Stimulated activated CD8-positive, alpha-beta memory T cell treated with anti-CD3 and anti-CD28 coated beads, Interleukin-15, amount 100 ng/mL, for 1 hour (primary cell): ENCODE measurements around the gene ITPR2.

Source experiments
- DNase-seq: peaks from one replicate; pipeline ENCODE4 v3.0.0-alpha.2; 2020; ENCODE audit warnings: low read depth

The ITPR2 gene

DNA sequence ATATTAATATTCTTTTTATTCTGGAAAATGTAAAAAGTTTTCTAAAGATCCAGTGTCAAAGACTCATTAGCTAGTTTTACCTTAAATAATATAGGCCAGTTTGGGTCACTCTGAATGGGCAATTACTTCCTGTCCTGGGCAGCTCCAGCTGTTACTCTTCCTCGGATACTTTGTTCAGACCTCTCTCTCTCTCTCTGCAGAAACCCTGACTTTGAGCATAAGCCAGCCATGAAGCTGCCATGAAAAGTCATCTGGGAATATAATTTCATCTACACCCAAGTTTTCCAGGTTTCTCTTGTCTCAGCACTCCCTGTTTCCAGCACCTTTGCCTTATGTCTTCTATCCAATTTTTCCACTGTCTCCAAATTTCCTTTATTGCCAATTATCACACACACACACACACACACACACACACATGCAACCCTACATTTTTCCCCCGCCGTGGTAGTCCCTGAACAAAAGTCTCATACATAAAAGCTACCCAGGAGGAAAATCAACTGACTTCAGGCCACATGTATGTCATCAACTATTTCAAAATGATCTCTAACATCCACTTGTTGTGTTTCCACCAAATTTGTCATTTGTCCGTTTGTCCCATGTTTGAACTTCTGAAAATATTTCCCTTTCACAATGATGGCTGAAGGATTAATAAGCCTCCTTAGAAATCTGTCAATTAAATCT lies 319.5 kb downstream of the ITPR2 start:
- no peak for DNase-seq

DNA sequence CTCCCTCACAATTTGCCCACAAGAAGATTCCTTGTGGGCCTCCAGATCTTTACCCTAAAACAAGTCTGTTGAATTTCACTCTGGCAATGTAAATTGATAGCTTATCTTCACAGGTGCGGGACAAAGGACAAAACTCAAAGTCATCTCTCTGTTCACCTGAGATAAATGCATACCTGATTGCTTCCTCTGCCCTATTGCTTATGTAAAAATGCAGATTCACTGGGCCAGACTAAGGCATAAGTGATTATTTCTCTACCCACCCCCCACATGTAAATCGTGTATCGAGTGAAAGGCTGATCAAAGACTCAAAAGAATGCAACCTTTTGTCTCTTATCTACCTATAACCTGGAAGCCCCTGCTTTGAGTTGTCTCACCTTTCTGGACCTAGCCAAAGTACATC lies 320.8 kb downstream of the ITPR2 start:
- no peak for DNase-seq

DNA sequence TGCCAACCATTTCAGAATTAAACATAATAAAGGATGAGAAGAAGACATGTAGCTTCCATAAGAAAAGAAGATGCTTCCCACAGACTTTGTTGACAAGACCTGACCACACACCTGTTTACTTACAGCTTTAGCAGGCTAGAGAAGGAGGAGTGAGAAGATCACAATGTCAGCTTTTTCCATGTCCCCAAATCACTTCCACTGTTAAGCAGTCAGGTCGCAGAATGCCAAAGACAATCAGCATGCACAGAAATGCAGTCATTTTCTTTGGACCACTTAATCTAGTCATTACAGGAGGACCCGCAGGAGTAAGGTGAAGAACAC lies 322.7 kb downstream of the ITPR2 start:
- no peak for DNase-seq

DNA sequence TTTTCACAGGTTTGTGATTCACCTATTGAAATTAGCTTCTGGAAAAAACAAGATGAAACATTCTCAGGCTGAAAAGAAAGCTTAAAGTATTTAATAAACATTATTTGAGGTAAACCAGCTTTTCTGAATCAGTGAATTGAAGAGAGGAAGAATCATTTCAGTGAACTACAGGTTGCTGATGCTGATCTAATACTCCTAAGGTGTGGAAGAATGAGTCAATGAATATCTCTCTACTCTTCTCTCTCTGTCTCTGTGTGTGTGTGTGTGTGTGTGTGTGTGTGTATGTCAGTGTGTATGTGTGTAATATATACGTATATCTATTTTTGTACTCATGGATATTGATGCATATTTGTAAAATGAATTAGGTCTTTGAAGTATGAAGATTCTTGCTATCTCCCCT lies 325.4 kb downstream of the ITPR2 start:
- DNase-seq, result no peak

DNA sequence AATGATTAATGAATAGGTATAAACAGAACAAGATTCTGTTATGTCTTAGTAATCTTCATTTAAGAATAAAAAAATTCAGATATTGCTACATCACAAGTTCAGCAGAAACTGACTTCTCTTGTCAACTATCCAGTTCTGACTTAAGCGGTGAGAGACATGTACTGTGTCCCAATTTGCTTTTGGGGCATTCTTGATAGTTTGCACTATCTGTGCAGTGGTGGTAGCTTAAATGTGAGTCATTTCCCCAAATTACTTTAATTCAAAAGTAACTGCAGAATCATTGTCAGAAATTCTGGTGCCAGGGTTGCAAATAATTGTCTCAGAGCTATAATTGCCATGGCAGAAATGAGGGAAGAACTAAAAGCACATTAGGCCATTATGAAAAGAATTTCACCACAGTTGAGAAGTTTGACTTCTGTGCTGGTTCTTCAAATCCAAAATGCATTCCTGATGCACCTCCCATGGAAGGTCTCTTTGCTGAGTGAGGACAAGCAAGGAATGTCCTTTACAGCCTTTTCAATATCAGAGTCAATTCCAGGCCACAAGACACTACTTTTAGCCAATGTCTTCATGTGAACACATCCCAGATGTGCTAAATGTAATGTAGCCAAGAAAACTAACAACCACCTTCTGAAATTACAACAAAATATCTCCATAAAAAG lies 332.9 kb downstream of the ITPR2 start:
- no peak for DNase-seq

DNA sequence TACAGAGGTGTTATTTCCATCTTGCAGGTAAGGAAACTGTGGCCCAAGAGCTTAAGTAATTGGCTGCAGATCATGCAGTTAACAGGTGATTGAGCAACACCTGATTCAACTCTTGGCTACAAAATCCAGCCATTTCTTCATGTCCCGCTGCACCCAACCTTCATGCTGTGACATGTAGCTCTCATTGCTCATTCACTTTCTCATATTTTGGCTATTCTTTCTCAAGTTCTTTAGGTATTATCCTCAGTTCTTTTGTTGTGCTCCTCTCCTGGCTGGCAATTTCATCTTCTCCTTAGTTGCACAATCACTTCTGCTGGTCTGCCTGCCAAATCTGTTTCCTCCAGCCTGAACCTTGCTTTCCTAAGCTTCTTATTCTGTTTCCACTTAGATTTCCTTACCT lies 336.8 kb downstream of the ITPR2 start:
- DNase-seq, result no peak

DNA sequence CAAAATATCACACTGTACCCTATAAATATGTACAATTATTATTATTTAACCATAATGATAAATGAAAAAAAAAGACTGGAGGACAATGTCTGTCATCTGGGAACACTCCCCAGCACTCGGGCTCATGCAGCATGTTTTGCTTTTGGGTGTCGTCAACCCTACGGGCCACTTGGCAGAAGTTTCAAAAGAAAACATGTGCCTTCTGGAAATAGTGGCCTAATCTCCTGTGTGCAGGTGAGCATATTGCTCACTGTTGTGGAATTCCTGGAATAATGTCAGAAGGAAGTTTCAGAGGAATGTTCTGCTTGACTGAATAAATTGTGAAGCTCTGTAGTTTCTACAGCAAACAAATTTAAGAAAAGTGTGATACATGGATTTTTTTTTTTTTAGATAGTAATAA lies 339.3 kb downstream of the ITPR2 start:
- no peak for DNase-seq

DNA sequence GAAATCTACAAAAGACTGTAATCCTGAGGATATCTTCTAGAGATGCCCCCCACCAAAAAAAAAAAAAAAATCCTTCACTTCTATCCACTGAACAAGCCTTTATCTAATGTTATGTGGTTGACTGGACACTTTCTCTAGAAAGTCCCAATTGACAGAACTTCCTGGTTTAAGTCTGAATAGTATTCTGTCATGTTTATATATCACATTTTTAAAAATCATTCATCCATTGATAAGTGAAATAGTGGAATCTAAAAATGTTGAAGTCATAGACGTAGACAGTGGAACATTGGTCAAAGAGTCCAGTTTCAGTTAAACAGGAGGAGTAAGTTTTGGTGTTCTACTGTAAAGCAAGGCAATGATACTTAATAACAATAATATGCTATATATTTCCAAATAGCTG lies 340.6 kb downstream of the ITPR2 start:
- DNase-seq, result no peak

DNA sequence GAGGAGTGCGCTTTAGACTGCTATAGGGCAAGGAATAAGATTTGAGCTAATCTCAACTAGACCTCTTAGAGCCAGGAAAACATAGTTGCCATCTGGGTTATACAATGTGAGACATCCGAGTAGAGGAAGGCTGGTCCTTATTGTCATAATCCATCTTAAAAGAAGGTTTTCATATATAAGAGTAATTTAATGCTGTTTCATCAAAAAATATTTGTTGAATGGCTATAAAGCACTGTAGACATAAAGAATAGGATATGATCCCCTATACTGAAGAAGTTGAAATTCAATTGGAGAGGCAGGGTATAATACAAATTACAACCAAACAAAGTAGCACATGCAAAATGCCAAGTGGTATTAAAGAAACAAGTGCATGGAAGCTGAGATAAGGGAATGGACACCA lies 343.1 kb downstream of the ITPR2 start:
- DNase-seq, result no peak

DNA sequence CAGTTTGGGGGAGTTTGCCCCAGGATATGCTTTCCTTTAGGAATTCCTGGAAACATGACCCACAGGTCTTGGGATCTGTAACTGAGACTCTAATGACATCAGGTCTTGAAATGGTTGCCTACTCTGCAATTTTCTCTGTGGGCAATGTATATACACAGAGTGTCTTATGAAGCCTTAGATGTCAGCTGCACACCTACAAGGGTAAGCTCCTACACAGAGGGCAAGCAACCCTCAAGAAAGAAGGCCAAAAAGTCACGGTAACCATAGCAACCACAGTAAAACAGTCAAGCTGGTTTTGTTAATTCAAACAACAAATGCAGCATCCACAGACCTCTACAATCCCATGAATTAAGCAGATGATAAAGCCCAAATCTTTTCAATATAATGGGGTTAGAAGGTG lies 344.6 kb downstream of the ITPR2 start:
- DNase-seq, result no peak

DNA sequence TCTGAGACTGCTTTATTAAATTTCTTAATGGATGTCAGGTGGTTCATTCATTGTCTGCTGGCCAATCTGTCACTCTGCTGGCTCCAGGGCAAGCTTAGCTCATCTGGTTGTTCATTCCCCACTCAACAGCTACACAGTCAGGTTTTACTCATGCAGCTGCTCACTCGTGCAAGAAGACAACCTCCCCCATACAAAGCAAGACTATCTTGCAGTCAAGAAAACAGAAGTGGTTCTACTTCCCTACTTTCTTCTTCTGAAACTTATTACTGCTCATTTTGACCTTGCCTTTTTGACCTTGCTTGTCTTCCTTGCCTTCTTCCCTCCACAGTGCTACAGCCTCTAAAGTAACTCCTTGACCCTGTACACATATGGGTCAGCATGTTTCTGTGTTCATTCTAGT lies 359.7 kb downstream of the ITPR2 start:
- DNase-seq, result no peak

DNA sequence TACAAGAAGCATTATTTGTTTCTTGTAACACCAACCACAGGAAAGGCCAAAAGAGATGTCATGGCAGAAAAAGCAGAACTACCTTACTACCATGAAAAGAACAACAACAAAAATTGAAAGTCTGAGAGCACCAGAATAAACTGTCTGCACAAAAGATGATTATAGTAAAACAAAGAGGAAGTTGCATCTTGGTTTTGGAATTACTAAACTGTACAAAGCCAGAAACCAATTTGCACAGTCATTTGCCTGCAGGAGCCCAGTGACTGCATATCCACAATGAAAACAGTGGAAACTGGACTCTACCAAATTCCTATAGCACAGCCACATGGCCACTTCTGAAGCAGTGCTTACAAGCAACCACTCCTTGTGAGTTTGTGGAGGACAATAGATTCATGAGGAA lies 361.4 kb downstream of the ITPR2 start:
- DNase-seq, result no peak

DNA sequence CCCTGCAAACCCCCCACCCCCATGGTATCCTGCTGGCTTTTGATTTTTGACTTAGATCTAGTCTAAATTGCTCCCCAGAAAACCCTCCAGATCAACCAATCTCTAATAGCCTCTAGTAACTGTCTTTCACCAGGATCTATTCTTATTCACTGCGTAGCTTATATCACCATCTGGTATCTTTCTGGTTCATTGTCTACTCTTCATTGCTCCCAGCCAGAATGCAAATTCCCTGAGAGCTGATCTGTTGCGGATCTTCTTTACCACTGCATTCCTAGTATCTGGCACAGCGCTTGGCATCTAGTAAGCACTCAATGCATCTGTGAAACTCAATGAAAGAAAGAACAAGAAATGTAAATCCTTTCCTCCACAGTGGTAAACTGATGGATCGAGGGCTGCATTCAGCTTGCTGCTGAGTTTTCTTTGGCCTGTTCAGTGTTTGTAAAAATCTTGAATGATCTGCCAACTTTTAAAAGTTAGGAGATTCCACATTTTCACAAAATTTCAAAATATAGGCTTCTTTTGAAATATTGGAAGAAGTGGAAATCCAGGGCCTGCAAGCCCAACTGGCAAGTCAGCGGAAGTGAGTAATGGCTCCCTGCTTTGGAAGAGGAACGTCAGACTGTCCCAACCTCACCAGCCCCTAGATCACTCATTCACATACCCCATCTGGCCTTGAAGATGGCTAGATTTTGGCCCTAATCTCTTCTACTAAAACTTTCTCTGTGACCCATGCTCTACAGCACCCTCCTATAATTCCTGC lies 363.4 kb downstream of the ITPR2 start:
- no peak for DNase-seq

DNA sequence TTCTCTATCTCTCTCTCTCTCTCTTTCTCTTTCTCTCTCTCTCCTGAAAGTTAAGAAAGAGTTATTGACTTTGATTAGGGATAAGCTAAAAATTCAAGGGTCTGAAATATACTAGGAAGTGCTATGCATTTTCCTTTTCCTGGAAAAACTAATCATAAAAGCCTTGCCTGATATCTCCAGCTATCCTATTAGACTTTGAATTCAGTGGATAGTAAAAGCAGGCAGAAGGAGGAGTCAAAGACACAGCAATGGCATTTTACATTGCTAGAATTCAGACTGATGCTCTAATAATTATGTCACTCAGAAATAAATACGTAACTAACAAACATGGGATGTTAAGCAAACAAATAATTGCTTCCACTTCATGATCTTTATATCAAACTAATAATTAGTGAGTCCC lies 365.6 kb downstream of the ITPR2 start:
- no peak for DNase-seq

DNA sequence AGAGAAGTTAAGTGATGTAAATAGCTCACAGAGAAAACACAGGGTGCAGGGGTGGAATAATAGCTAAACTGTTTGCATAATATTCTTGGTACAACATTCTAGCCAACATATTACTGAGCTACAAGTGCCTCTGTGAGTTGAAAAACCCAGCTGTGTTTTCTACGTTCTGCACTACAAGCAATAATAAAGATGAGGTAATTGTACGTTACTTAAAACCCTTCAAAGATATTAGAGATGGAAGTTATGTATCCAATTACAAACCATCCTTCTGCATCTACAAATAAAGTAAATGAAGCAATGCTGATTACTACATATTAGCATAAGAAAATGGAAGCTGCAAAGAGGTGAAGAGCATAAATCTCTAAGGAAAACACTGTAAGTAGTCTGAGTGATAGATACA lies 366.3 kb downstream of the ITPR2 start:
- no peak for DNase-seq

DNA sequence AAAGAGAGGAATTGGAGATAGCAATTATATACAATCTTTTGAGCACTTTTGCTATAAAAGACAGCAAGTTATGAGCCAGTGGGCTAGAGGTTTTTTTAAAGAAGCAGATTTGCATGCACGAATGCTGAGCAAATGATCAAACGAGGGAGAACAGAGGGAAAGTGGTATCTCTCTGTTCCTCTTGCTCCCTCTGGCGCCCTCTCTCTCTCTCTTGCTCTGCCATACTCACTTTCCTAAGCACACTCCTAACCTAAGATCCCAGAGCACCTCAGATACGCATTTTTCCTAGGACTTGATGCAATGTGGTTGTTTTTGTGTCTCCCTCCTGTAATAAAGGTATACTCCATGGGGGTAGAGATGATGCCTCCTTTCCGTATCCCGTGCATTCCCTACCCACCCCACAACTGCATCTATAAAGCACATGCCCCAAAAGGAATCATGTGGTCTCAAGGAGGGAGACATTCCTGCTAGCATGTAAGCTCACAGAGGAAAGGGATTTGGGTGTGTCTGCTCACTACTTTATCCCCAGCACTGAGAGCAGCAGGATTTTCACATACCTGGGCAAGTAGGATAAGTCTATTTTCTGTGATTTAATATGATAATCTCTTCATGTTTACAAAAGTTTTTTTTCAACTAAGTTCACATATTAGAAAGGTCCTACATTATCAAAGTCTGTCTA lies 367.4 kb downstream of the ITPR2 start:
- DNase-seq, result no peak

DNA sequence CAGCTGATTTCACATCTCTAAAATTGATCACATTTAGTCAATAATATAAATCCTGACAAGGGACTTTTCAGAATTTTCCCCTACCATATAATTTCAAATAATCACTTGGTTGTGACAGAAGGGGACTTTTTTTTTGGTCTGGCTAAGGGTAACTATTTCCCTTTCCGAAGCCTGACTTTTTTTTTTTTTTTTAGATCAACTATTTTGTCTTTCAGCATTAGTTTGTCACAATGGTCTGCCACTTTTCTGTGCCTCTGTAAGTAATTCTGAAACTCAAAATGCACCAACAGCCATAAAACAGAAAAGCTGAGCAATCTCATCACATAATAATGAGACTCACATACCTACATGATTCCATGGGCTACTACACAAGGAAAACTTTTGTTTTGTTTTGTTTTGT lies 371.2 kb downstream of the ITPR2 start:
- DNase-seq, result no peak

DNA sequence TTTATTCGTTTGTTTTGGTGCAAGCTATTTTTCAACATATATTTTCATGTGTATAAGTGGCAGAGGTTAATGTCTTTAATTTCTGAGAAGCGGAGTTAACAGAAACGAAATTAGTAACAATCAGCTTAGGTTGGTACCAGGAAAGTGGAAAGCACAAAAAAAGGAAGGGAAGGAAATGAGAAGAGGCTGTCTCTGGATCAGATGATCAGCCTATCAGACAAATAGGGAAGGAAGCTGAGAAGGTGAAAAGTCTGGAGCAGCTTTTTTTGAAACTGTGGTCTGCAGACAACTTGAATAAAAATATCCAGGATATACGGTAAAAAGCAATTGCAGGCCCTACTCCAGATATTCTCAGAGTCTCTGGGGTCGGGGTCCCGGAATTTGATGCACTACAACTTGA lies 372.6 kb downstream of the ITPR2 start:
- no peak for DNase-seq

DNA sequence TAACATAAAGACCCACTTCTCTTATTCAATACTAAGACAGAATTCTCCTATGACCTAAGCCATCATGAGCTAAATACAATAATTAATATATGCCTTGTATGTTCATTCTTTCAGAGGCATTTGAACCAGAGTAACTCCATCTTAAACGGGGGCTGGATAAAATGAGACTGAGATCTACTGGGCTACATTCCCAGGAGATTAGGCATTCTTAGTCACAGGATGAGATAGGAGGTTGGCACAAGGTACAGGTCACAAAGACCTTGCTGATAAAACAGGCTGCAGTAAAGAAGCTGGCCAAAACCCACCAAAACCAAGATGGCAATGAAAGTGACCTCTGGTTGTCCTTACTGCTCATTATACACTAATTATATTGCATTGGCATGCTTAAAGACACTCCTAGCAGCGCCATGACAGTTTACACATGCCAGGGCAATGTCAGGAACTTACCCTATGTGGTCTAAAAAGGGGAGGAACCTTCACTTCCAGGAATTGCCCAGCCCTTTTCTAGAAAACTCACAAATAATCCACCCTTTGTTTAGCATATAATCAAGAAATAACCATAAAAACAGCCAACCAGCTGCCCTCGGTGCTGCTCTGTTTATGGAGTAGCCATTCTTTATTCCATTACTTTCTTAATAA lies 376.9 kb downstream of the ITPR2 start:
- no peak for DNase-seq

DNA sequence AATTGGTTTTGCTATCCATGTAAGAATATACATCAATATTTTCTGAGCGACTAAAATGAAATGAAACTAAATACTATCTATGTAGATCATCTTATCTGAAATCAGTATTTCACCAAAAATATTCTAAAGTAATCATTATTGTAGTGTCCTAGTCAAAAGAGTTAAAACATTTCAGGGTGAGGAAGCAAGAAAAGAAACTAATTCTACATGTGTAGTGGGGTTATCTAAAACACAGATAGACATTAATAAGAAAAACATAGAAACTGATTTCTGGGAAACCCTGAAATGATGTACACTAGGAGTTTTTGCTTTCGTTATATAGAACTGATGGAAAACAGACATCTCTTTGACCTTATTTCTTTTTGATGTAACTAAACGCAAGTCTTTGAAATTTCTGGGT lies 379.7 kb downstream of the ITPR2 start:
- DNase-seq, result no peak

DNA sequence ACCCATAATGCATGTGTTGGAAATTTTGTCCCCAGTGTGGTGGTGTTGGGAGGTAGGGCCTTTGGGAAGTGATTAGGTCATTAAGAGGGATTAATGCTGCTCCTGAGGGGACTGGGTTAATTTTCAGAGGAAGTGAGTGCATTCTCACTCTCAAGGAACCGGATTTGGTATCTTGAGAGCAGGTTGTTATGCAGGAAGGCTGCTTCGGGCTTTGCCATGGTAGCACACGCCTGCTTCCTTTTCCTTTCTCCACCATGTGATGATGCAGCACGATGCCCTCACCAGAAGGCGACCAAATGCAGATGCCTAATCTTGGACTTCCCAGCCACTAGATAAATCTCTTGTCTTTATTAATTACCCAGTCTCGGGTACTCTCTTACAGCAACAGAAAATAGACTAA lies 380.5 kb downstream of the ITPR2 start:
- no peak for DNase-seq

DNA sequence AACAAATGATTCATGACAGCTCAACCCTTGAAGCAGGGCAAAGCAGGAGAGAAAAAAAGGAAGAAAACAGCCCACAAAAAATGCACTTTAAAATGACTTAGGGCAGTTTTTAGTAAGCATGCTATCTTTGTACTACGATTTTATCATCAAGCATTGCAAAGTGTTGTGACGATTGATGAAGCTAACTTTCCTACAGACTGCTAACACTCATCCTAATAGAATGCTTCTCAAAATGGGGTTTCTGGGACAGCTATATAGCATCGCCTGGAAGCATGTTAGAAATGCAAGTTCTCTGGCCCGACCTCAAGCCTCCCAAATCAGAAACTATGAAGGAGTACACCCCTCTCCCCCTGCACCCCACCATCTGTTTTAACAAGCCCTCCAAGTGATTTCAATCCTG lies 381.2 kb downstream of the ITPR2 start:
- DNase-seq, result no peak

DNA sequence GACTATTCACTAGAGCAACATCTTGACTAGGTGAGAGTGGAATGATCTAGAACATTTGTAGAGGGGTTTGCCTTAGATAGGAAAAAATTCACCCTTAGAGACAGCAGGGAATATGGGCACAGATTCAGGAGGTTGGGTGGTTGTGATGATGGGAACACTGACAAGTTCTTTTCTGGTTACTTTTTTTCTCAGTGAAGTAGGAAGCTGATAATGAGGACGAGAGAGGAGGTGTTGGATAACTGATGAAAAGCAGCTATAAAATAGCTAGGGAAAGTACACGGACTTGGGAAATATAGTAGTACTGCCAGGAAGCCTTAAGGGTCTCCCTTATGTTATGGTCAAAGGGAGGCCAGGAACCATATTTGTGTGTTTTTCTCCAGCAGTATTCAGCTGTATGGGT lies 387.1 kb downstream of the ITPR2 start:
- DNase-seq, result no peak
